ENCODE results near the gene LY9. TPM values are rescaled to one million over a fixed set of nuclear protein-coding genes. Genes with fewer than 3 reads are reported as not detected.

Gene LY9
- total RNA-seq, 4 donors from 2014 or later, result 0.33 to 2.1 (median 0.63) TPM

DNA sequence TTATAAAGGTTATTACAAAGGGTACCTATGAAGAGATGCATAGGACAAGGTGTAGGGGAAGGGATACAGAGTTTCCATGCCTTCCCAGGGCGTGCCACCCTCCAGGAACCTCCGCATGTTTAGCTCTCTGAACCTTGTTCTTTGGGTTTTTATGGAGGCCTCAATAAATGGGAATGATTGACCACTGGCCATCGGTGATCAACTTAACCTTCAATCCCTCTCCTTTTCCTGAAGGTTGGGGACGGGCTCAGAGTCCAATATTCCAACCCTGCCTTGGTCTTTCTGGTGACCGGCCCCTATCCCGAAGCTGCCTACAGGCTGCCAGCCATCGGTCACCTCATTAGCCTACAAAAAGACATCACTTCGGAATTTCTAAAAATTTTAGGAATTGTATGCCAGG lies 55.0 kb downstream of the LY9 start:
- H3K36me3 ChIP-seq, result no peaks in the 10 kb centered on the region
- TF ChIP-seq, protein P1, sequence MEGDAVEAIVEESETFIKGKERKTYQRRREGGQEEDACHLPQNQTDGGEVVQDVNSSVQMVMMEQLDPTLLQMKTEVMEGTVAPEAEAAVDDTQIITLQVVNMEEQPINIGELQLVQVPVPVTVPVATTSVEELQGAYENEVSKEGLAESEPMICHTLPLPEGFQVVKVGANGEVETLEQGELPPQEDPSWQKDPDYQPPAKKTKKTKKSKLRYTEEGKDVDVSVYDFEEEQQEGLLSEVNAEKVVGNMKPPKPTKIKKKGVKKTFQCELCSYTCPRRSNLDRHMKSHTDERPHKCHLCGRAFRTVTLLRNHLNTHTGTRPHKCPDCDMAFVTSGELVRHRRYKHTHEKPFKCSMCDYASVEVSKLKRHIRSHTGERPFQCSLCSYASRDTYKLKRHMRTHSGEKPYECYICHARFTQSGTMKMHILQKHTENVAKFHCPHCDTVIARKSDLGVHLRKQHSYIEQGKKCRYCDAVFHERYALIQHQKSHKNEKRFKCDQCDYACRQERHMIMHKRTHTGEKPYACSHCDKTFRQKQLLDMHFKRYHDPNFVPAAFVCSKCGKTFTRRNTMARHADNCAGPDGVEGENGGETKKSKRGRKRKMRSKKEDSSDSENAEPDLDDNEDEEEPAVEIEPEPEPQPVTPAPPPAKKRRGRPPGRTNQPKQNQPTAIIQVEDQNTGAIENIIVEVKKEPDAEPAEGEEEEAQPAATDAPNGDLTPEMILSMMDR (IDR thresholded peaks at IDR 0.05), result no peak
- no peak for TF ChIP-seq POLR2A (IDR thresholded peaks at IDR 0.05)
- H3K27me3 ChIP-seq, result no peaks in the 10 kb centered on the region
- no peak overlapping the region for H3K27ac ChIP-seq
- intact Hi-C loops (cut with DNase I), result no loop called here
- no peaks in the 10 kb centered on the region for H3K9me3 ChIP-seq
- no peaks in the 10 kb centered on the region for H3K4me1 ChIP-seq
- no peak for DNase-seq
- no peak overlapping the region for H3K4me3 ChIP-seq (replicated peaks in 1 of 3)
- WGBS, 2 donors, result 90 to 96% methylated on average over 8 of the region's 8 CpGs

DNA sequence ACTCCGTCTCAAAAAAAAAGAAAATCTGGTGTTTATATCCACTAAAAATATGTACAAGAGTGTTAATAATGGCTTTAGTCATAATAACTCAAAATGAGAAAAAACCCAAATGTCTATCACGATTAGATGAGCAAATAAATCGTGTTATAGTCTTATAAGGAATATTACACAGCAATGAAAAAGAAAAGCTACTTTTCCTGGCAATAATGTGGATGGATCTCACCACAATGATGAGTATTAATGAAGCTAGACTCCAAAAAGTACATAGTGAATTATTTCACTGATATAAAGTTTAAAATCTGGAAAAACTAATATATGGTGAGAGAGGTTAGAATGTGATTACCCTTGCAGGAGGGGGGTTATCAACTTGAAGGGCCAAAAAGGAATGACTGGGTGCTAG lies 57.0 kb downstream of the LY9 start:
- DNase-seq, result no peak
- H3K36me3 ChIP-seq, result no peaks in the 10 kb centered on the region
- no peaks in the 10 kb centered on the region for H3K9me3 ChIP-seq
- WGBS, 2 donors, result 90 to 94% methylated on average over 3 of the region's 3 CpGs
- TF ChIP-seq POLR2A (IDR thresholded peaks at IDR 0.05), result no peak
- H3K4me1 ChIP-seq, result no peaks in the 10 kb centered on the region
- H3K27ac ChIP-seq, result no peak overlapping the region
- intact Hi-C loops (cut with DNase I), result no loop called here
- H3K4me3 ChIP-seq (replicated peaks in 1 of 3), result no peak overlapping the region
- no peaks in the 10 kb centered on the region for H3K27me3 ChIP-seq

DNA sequence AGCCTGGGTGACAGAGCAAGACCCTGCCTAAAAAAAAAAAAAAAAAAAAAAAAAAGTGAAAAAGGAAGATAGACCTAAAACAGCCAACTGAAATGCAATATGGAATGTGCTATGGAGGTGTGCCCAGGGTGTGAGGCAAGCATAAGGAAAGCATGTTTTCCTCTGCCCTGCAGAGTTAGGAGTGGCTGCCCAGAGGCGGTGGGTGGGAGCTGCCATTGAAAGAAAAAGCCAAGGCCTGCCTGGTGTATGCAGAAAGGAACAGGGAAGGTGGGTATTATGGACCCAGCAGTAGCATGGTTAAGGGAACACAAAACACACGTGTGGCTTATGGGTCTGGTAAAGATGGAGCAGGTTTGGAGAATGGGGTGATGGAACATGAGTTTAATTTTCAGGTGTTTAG lies 57.8 kb downstream of the LY9 start:
- 89 to 90% methylated on average over 2 of the region's 2 CpGs for WGBS, 2 donors
- no peak overlapping the region for H3K27ac ChIP-seq
- TF ChIP-seq, protein P1 (IDR thresholded peaks at IDR 0.05), result no peak
- TF ChIP-seq POLR2A (IDR thresholded peaks at IDR 0.05), result no peak

DNA sequence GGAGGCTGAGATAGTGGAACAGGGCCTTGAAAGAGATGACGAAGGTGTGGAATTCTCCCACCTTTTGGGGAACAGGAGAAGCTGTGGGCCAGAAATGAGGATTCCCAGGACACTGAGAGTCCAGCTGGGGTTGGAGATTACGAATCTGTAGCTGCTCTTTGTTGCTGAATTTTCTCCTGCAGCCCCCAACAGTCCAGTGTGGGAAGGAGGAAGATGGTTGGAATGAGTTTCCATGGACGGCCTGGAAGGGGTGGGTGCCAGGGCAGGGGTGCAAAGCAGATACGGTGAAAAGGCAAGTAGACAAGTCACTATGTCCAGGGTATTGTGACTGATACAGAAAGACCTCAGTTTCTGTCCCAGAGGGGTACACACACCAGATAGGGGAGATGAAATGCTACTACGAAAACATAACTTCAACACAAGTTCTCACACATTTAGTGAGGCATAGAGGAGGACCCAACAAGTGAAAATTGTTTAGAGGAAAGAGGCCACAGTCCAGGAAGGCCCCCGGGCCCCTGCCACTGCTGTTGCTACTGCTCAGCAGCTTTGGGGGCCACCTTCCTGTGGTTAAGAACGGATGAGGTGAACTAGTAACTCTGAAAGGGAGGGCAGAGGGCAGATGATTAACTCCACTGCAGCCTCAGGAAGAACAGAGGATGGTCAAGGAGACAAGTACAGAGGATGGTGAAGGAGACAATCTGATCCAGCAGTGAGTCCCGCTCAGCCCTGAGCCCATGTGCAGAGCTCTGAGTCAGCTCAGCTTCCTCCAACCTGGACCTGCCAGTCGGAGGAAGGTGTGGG lies 59.4 kb downstream of the LY9 start:
- Histone ChIP-seq H3K4me1 (no peaks in the 10 kb centered on the region), H3K36me3 (no peaks in the 10 kb centered on the region), H3K27ac (no peak overlapping the region), H3K27me3 (no peaks in the 10 kb centered on the region), H3K9me3 (no peaks in the 10 kb centered on the region), H3K4me3 (replicated peaks in 1 of 3) (no peak overlapping the region)
- intact Hi-C loops (cut with DNase I), result no loop called here
- 69 to 73% methylated on average over 9 of the region's 9 CpGs for WGBS, 2 donors
- no peak for DNase-seq
- no peak for TF ChIP-seq POLR2A (IDR thresholded peaks at IDR 0.05)
- TF ChIP-seq, protein P1 (IDR thresholded peaks at IDR 0.05), result no peak

More for the DNA sequence above, 57.8 kb downstream of the LY9 start:
- no peak for DNase-seq
- no peaks in the 10 kb centered on the region for H3K36me3 ChIP-seq
- no peaks in the 10 kb centered on the region for H3K9me3 ChIP-seq
- no peaks in the 10 kb centered on the region for H3K27me3 ChIP-seq
- intact Hi-C loops (cut with DNase I), result no loop called here
- no peak overlapping the region for H3K4me3 ChIP-seq (replicated peaks in 1 of 3)
- no peaks in the 10 kb centered on the region for H3K4me1 ChIP-seq

DNA sequence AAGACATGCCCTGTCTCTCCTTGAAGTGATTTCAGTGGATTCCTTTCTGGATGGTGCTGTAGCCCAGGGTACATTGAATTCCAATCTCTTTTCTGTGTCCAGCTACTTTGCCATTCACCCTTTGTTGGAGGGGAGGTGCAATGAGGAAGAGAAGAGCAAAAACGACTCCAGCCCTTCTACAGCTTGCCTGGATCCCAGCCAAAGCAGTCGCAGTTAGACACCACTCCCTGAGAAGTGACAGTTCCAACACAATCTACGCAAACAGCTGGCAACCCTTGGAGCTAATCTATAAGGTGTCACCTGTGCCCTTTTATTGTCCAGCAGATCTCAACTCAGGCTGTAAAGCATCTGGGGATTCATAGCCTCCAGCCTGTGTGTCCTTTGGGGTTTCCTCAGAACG lies 62.1 kb downstream of the LY9 start:
- Histone ChIP-seq H3K4me1 (no peaks in the 10 kb centered on the region), H3K27ac (no peak overlapping the region), H3K27me3 (no peaks in the 10 kb centered on the region), H3K36me3 (no peaks in the 10 kb centered on the region), H3K4me3 (replicated peaks in 1 of 3) (no peak overlapping the region), H3K9me3 (no peaks in the 10 kb centered on the region)
- WGBS, 2 donors, result 36 to 55% methylated on average over 4 of the region's 4 CpGs
- no peak for TF ChIP-seq POLR2A (IDR thresholded peaks at IDR 0.05)
- TF ChIP-seq, protein P1 (IDR thresholded peaks at IDR 0.05), result no peak
- no peak for DNase-seq
- intact Hi-C loops (cut with DNase I), result no loop called here

Measured in thyroid gland (tissue), 4 donors.